ENCODE measurements around the gene EFCAB6. TPM values are rescaled to one million over a fixed set of nuclear protein-coding genes. Genes with fewer than 3 reads are reported as not detected.

EFCAB6 gene, protein sequence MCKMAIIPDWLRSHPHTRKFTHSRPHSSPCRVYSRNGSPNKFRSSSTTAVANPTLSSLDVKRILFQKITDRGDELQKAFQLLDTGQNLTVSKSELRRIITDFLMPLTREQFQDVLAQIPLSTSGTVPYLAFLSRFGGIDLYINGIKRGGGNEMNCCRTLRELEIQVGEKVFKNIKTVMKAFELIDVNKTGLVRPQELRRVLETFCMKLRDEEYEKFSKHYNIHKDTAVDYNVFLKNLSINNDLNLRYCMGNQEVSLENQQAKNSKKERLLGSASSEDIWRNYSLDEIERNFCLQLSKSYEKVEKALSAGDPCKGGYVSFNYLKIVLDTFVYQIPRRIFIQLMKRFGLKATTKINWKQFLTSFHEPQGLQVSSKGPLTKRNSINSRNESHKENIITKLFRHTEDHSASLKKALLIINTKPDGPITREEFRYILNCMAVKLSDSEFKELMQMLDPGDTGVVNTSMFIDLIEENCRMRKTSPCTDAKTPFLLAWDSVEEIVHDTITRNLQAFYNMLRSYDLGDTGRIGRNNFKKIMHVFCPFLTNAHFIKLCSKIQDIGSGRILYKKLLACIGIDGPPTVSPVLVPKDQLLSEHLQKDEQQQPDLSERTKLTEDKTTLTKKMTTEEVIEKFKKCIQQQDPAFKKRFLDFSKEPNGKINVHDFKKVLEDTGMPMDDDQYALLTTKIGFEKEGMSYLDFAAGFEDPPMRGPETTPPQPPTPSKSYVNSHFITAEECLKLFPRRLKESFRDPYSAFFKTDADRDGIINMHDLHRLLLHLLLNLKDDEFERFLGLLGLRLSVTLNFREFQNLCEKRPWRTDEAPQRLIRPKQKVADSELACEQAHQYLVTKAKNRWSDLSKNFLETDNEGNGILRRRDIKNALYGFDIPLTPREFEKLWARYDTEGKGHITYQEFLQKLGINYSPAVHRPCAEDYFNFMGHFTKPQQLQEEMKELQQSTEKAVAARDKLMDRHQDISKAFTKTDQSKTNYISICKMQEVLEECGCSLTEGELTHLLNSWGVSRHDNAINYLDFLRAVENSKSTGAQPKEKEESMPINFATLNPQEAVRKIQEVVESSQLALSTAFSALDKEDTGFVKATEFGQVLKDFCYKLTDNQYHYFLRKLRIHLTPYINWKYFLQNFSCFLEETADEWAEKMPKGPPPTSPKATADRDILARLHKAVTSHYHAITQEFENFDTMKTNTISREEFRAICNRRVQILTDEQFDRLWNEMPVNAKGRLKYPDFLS (N-terminal part only)
- total RNA-seq (10 to 100 TPM; 13.2 to 15.4 TPM), polyA plus RNA-seq (1 to 10 TPM; 1.7 to 1.9 TPM)
- long read RNA-seq, donor 1: 0 reads
- long read RNA-seq, donor 2: 0 reads
- long read RNA-seq, donor 3: 0 reads
- long read RNA-seq, donor 4: 0 reads
- long read RNA-seq, donor 5: 0 reads

DNA sequence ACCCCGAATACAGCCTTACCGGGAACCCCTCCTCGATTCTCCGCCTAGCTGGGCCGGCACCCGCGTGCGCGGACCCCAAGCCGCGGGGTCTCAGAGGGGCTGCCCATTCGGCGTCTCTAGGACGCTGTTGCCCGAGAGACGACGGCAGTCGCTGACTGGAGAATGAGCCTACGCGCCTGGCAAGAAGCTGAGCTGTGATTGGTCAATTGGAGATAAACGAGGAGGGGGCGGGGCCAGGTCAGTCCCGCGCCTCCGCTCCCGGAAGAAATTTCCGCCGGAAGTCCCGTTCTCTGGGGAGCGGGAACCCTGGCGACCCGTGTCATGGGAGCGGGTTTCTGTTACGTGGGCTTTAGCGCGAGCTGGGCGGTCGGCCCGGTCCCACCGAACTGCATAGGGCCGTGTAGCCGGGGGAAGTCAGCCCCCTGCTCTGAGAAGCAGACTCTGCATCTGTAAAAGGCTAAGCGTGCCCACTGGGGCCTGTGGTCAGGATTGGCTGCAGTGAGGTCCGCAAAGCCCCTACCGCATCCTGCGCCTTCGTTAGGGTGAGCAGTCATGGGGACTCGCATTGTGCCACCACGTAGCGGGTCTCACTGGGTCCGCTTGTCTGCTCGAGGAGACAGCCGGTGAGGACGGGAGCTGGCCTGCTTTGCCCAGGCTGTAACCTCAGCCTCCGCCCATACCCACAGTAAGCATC is at the start of gene EFCAB6:
TSS of gene EFCAB6 (minus strand) at position 157 of the 694 bp plus-strand sequence. CDS start 29,987 bp downstream, outside the sequence.
- H3K36me3 ChIP-seq (ENCODE audit: control insufficient read depth in 4 of 4, insufficient read depth in 4 of 4, low read length in 4 of 4): no peaks in the 10 kb centered on the region
- ATAC-seq (ENCODE audit: insufficient read depth, low FRiP score): peak; percentile 95
- WGBS, 2 donors: 1 to 2% methylated on average over 53 to 55 of the region's 55 CpGs
- H3K9ac ChIP-seq (ENCODE audit: insufficient read depth in 1 of 2, low read length in 2 of 2): peak within 1 kb of the TSS; percentile 74 to 92
- H3K4me3 ChIP-seq: peak within 1 kb of the TSS; percentile 95
- peaks cover 0 to 17% (median 11%) of the 10 kb centered on the region in 5 donors for H3K4me1 ChIP-seq (ENCODE audit: control insufficient read depth in 5 of 5, insufficient read depth in 5 of 5, low read length in 5 of 5)
- TF ChIP-seq, protein P1, sequence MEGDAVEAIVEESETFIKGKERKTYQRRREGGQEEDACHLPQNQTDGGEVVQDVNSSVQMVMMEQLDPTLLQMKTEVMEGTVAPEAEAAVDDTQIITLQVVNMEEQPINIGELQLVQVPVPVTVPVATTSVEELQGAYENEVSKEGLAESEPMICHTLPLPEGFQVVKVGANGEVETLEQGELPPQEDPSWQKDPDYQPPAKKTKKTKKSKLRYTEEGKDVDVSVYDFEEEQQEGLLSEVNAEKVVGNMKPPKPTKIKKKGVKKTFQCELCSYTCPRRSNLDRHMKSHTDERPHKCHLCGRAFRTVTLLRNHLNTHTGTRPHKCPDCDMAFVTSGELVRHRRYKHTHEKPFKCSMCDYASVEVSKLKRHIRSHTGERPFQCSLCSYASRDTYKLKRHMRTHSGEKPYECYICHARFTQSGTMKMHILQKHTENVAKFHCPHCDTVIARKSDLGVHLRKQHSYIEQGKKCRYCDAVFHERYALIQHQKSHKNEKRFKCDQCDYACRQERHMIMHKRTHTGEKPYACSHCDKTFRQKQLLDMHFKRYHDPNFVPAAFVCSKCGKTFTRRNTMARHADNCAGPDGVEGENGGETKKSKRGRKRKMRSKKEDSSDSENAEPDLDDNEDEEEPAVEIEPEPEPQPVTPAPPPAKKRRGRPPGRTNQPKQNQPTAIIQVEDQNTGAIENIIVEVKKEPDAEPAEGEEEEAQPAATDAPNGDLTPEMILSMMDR (IDR thresholded peaks at IDR 0.05; ENCODE audit: control extremely low read depth, extremely low read depth): no peak
- peaks cover 0 to 2% (median 0%) of the 10 kb centered on the region in 4 donors for H3K9me3 ChIP-seq (ENCODE audit: control insufficient read depth in 4 of 4, insufficient read depth in 3 of 4, low read length in 3 of 4)
- DNase-seq: peak; percentile 96 to 98 (median 97)
- H3K27me3 ChIP-seq (ENCODE audit: control insufficient read depth in 3 of 3, insufficient read depth in 3 of 3, low read length in 2 of 3): no peaks in the 10 kb centered on the region
- H3K27ac ChIP-seq (ENCODE audit: low read depth in 1 of 2, low read length in 1 of 2): peak within 1 kb of the TSS; percentile 61 to 93

DNA sequence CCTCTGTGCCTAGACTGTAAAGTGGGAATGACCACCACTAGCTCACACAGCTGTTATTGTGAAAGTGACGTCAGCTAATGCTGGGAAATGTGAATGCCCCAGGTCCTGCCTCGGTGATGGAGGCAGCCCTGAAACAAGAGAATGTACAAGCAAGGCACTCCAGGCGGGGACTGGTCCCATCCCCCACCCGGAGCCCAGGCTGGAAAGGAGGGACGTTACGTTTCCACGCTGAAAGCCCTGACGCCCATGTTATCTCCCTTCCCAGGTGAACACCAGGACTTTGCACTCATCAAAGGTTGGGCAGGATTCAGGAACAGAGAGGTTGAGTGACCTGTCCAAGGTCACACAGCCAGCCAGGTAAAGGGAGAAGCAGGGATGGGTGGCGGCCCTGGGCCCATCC is 49.4 kb upstream of the EFCAB6 start:
- H3K9ac ChIP-seq (ENCODE audit: insufficient read depth in 1 of 2, low read length in 2 of 2): no peak overlapping the region
- H3K4me1 ChIP-seq (ENCODE audit: control insufficient read depth in 5 of 5, insufficient read depth in 5 of 5, low read length in 5 of 5): peaks cover 0 to 4% (median 0%) of the 10 kb centered on the region in 5 donors
- no peaks in the 10 kb centered on the region for H3K36me3 ChIP-seq (ENCODE audit: control insufficient read depth in 4 of 4, insufficient read depth in 4 of 4, low read length in 4 of 4)
- 45 to 55% methylated on average over 9 of the region's 9 CpGs for WGBS, 2 donors
- H3K27ac ChIP-seq (ENCODE audit: low read depth in 1 of 2, low read length in 1 of 2): no peak overlapping the region
- ATAC-seq (ENCODE audit: insufficient read depth, low FRiP score) (no peak), DNase-seq (peak in 1 of 3 donors; percentile 14)
- TF ChIP-seq, protein P1 (IDR thresholded peaks at IDR 0.05; ENCODE audit: control extremely low read depth, extremely low read depth): no peak
- H3K4me3 ChIP-seq: no peak overlapping the region
- peaks cover 0 to 35% (median 23%) of the 10 kb centered on the region in 3 donors for H3K27me3 ChIP-seq (ENCODE audit: control insufficient read depth in 3 of 3, insufficient read depth in 3 of 3, low read length in 2 of 3)
- H3K9me3 ChIP-seq (ENCODE audit: control insufficient read depth in 4 of 4, insufficient read depth in 3 of 4, low read length in 3 of 4): peaks cover 0 to 10% (median 2%) of the 10 kb centered on the region in 4 donors

DNA sequence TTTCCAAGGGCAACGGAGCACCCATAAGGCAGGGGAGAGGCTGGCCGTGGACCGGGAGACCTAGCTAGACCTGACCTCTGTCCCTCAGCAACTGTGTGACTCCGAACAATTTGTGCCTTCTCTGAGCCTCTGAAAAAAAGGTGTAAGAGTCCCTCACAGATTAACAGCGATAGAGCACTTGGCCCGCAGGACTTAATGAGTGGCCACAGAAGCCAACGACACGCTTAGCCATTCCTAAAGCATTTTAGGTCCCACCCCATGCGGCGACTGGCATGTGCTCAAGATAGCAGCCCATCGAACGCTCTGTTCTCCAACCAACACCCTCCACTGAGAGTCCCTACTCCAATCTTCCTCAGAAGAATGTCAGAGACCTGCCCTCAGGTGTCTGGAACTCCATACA is 48.7 kb upstream of the EFCAB6 start:
- H3K4me3 ChIP-seq: no peak overlapping the region
- no peak for DNase-seq
- H3K4me1 ChIP-seq (ENCODE audit: control insufficient read depth in 5 of 5, insufficient read depth in 5 of 5, low read length in 5 of 5): peaks cover 0 to 4% (median 0%) of the 10 kb centered on the region in 5 donors
- TF ChIP-seq, protein P1 (IDR thresholded peaks at IDR 0.05; ENCODE audit: control extremely low read depth, extremely low read depth): no peak
- no peak overlapping the region for H3K9ac ChIP-seq (ENCODE audit: insufficient read depth in 1 of 2, low read length in 2 of 2)
- H3K36me3 ChIP-seq (ENCODE audit: control insufficient read depth in 4 of 4, insufficient read depth in 4 of 4, low read length in 4 of 4): no peaks in the 10 kb centered on the region
- peaks cover 0 to 12% (median 4%) of the 10 kb centered on the region in 4 donors for H3K9me3 ChIP-seq (ENCODE audit: control insufficient read depth in 4 of 4, insufficient read depth in 3 of 4, low read length in 3 of 4)
- H3K27me3 ChIP-seq (ENCODE audit: control insufficient read depth in 3 of 3, insufficient read depth in 3 of 3, low read length in 2 of 3): peaks cover 0 to 35% (median 23%) of the 10 kb centered on the region in 3 donors
- no peak for ATAC-seq (ENCODE audit: insufficient read depth, low FRiP score)
- WGBS, 2 donors: 79 to 88% methylated on average over 12 of the region's 12 CpGs
- no peak overlapping the region for H3K27ac ChIP-seq (ENCODE audit: low read depth in 1 of 2, low read length in 1 of 2)
